ENCODE data around the gene NKRF. TPM values are rescaled to one million over a fixed set of nuclear protein-coding genes. Genes with fewer than 3 reads are reported as not detected.

The NKRF gene
- total and polyA plus RNA-seq, 2 donors (not counting 1 experiment from before 2014, with no cell fraction given) = 7.9 to 16.2 TPM

GRCh38 chrX:119541188-119541587 is 65.0 kb downstream of the NKRF start:
- Mint-ChIP-seq H3K27ac (no peak overlapping the region), H3K4me1 (no peaks in the 10 kb centered on the region)

GRCh38 chrX:119539872-119540271 is 66.4 kb downstream of the NKRF start:
- Histone ChIP-seq H3K4me3 (ENCODE audit: control extremely low read depth in 1 of 5, extremely low read depth in 1 of 5, insufficient read depth in 1 of 5, low read depth in 2 of 5, low read length in 4 of 5) (no peak overlapping the region), H3K36me3 (replicated peaks in 1 of 2; ENCODE audit: control extremely low read depth in 1 of 2, control insufficient read depth in 1 of 2, extremely low read depth in 1 of 2, insufficient read depth in 2 of 2, low read length in 1 of 2) (peaks cover 0 to 14% of the 10 kb centered on the region in 2 experiments), H3K27me3 (replicated peaks in 1 of 4; ENCODE audit: control extremely low read depth in 1 of 4, control insufficient read depth in 3 of 4, insufficient read depth in 4 of 4, low read length in 3 of 4) (no peaks in the 10 kb centered on the region), H3K27ac (ENCODE audit: low read length in 2 of 2) (no peak overlapping the region), H3K9ac (ENCODE audit: low read length) (no peak overlapping the region), H3K4me1 (ENCODE audit: control insufficient read depth in 2 of 2, insufficient read depth in 2 of 2, low read length in 2 of 2) (no peaks in the 10 kb centered on the region), H3K4me2 (replicated peaks; ENCODE audit: low read depth, low read length, poor library complexity, severe bottlenecking) (no peak overlapping the region), H3K9me3 (ENCODE audit: control extremely low read depth in 1 of 3, control insufficient read depth in 2 of 3, insufficient read depth in 1 of 3, low read length in 2 of 3) (no peaks in the 10 kb centered on the region), H4K20me1 (ENCODE audit: control insufficient read depth, insufficient read depth, low read length, poor library complexity, severe bottlenecking) (no peaks in the 10 kb centered on the region), H2AFZ (ENCODE audit: insufficient read depth, low read depth, low read length, poor library complexity, severe bottlenecking) (no peak overlapping the region), H3K79me2 (ENCODE audit: control insufficient read depth, insufficient read depth, low read length) (peaks cover under 1% of the 10 kb centered on the region)
- CTCF ChIA-PET = no interaction called here
- WGBS (ENCODE audit: insufficient coverage) = no CpG with 5 or more reads among the region's 2 CpGs
- H3K4me3 Mint-ChIP-seq = no peak overlapping the region
- POLR2A ChIA-PET = no interaction called here
- DNase-seq (no peak), ATAC-seq (ENCODE audit: low read depth) (no peak)
- H3K27ac Mint-ChIP-seq = peak overlapping the region; percentile 46
- H3K9me3 Mint-ChIP-seq (ENCODE audit: insufficient read depth) = no peaks in the 10 kb centered on the region
- intact Hi-C loops (cut with micrococcal nuclease) = loop anchor here (2.0 kb wide), 1 partner anchor 13 kb away; no protein-coding TSS in a partner anchor
- H3K27me3 Mint-ChIP-seq = no peaks in the 10 kb centered on the region
- H3K4me1 Mint-ChIP-seq = no peaks in the 10 kb centered on the region
- TF ChIP-seq EZH2 (IDR thresholded peaks at IDR 0.05; ENCODE audit: borderline replicate concordance, insufficient read depth, low read depth, low read length, poor library complexity, severe bottlenecking) (no peak), CTCF (IDR thresholded peaks at IDR 0.05) (no peak)

More at GRCh38 chrX:119541188-119541587, 65.0 kb downstream of the NKRF start:
- DNase-seq (no peak), ATAC-seq (ENCODE audit: low read depth) (no peak)
- ChIA-PET CTCF (no interaction called here), POLR2A (no interaction called here)
- no peak overlapping the region for H2AFZ ChIP-seq (ENCODE audit: insufficient read depth, low read depth, low read length, poor library complexity, severe bottlenecking)
- no peaks in the 10 kb centered on the region for H3K4me1 ChIP-seq (ENCODE audit: control insufficient read depth in 2 of 2, insufficient read depth in 2 of 2, low read length in 2 of 2)
- no peak overlapping the region for H3K4me3 ChIP-seq (ENCODE audit: control extremely low read depth in 1 of 5, extremely low read depth in 1 of 5, insufficient read depth in 1 of 5, low read depth in 2 of 5, low read length in 4 of 5)
- no peak overlapping the region for H3K9ac ChIP-seq (ENCODE audit: low read length)
- no peak overlapping the region for H3K27ac ChIP-seq (ENCODE audit: low read length in 2 of 2)
- no peak overlapping the region for H3K4me2 ChIP-seq (replicated peaks; ENCODE audit: low read depth, low read length, poor library complexity, severe bottlenecking)
- no peak for TF ChIP-seq EZH2 (IDR thresholded peaks at IDR 0.05; ENCODE audit: borderline replicate concordance, insufficient read depth, low read depth, low read length, poor library complexity, severe bottlenecking)
- TF ChIP-seq CTCF (IDR thresholded peaks at IDR 0.05) = no peak
- no peaks in the 10 kb centered on the region for H4K20me1 ChIP-seq (ENCODE audit: control insufficient read depth, insufficient read depth, low read length, poor library complexity, severe bottlenecking)
- H3K36me3 ChIP-seq (replicated peaks in 1 of 2; ENCODE audit: control extremely low read depth in 1 of 2, control insufficient read depth in 1 of 2, extremely low read depth in 1 of 2, insufficient read depth in 2 of 2, low read length in 1 of 2) = peaks cover 0 to 14% of the 10 kb centered on the region in 2 experiments
- no peaks in the 10 kb centered on the region for H3K27me3 Mint-ChIP-seq
- 100% methylated on average over 2 of the region's 4 CpGs for WGBS (ENCODE audit: insufficient coverage)
- no peaks in the 10 kb centered on the region for H3K9me3 ChIP-seq (ENCODE audit: control extremely low read depth in 1 of 3, control insufficient read depth in 2 of 3, insufficient read depth in 1 of 3, low read length in 2 of 3)
- no peak overlapping the region for H3K4me3 Mint-ChIP-seq
- H3K9me3 Mint-ChIP-seq (ENCODE audit: insufficient read depth) = no peaks in the 10 kb centered on the region
- H3K27me3 ChIP-seq (replicated peaks in 1 of 4; ENCODE audit: control extremely low read depth in 1 of 4, control insufficient read depth in 3 of 4, insufficient read depth in 4 of 4, low read length in 3 of 4) = no peaks in the 10 kb centered on the region
- H3K79me2 ChIP-seq (ENCODE audit: control insufficient read depth, insufficient read depth, low read length) = peaks cover 9% of the 10 kb centered on the region
- intact Hi-C loops (cut with micrococcal nuclease) = loop anchor here (2.0 kb wide), 1 partner anchor 14 kb away; no protein-coding TSS in a partner anchor

Small RNA genes within 50 kb of the gene (small RNA-seq; reads per million reads assigned to genes)
- not detected for gene MIR766 (ENCODE audit: insufficient read length, low read depth, low replicate concordance)

Other genes starting within 250 kb of the NKRF start
- gene SLC25A43, start 207.1 kb downstream of the NKRF start, total RNA-seq = 11.1 and 11.2 TPM in 2 replicates
- 8.5 and 9.1 TPM in 2 replicates for gene SLC25A43, start 207.1 kb downstream of the NKRF start, polyA plus RNA-seq
- gene SLC25A5, start 138.0 kb downstream of the NKRF start, total RNA-seq = 142 and 145 TPM in 2 replicates
- gene SLC25A5, start 138.0 kb downstream of the NKRF start, polyA plus RNA-seq = 443 and 463 TPM in 2 replicates
- 24.9 and 27.6 TPM in 2 replicates for gene STEEP1, start 41.0 kb downstream of the NKRF start, total RNA-seq
- gene STEEP1, start 41.0 kb downstream of the NKRF start, polyA plus RNA-seq = 12.0 and 25.4 TPM in 2 replicates
- gene UBE2A, start 31.9 kb downstream of the NKRF start, total RNA-seq = 67.1 and 70.9 TPM in 2 replicates
- gene UBE2A, start 31.9 kb downstream of the NKRF start, polyA plus RNA-seq = 50.3 and 77.4 TPM in 2 replicates
- 290 and 310 TPM in 2 replicates for gene SEPTIN6, start 86.7 kb upstream of the NKRF start, total RNA-seq
- 166 and 227 TPM in 2 replicates for gene SEPTIN6, start 86.7 kb upstream of the NKRF start, polyA plus RNA-seq
- 14.9 and 16.8 TPM in 2 replicates for gene SOWAHD, start 152.2 kb upstream of the NKRF start, total RNA-seq
- gene SOWAHD, start 152.2 kb upstream of the NKRF start, polyA plus RNA-seq = 1.3 and 3.8 TPM in 2 replicates
- gene RPL39, start 185.2 kb upstream of the NKRF start, total RNA-seq = 3,259 and 3,356 TPM in 2 replicates
- gene RPL39, start 185.2 kb upstream of the NKRF start, polyA plus RNA-seq = 2,029 and 3,572 TPM in 2 replicates
- gene UPF3B, start 246.5 kb upstream of the NKRF start, total RNA-seq = 20.4 and 22.1 TPM in 2 replicates
- gene UPF3B, start 246.5 kb upstream of the NKRF start, polyA plus RNA-seq = 3.6 and 7.2 TPM in 2 replicates